HG03558 (cell line): ENCODE data around the gene ACOXL.
"Not testable (repeated sequence)": the region's sequence is repeated elsewhere in the genome, so short reads cannot be mapped to it uniquely, and the experiment has no call there.

Experiments used
- ATAC-seq: cut with Tn5 transposase; IDR thresholded peaks from one replicate; pipeline ENCODE4 v1.9.1; 2021; ENCODE audit warnings: moderate number of reproducible peaks; ENCODE audit not compliant: unreplicated experiment; ENCODE audit errors: extremely low read depth

Gene ACOXL

DNA sequence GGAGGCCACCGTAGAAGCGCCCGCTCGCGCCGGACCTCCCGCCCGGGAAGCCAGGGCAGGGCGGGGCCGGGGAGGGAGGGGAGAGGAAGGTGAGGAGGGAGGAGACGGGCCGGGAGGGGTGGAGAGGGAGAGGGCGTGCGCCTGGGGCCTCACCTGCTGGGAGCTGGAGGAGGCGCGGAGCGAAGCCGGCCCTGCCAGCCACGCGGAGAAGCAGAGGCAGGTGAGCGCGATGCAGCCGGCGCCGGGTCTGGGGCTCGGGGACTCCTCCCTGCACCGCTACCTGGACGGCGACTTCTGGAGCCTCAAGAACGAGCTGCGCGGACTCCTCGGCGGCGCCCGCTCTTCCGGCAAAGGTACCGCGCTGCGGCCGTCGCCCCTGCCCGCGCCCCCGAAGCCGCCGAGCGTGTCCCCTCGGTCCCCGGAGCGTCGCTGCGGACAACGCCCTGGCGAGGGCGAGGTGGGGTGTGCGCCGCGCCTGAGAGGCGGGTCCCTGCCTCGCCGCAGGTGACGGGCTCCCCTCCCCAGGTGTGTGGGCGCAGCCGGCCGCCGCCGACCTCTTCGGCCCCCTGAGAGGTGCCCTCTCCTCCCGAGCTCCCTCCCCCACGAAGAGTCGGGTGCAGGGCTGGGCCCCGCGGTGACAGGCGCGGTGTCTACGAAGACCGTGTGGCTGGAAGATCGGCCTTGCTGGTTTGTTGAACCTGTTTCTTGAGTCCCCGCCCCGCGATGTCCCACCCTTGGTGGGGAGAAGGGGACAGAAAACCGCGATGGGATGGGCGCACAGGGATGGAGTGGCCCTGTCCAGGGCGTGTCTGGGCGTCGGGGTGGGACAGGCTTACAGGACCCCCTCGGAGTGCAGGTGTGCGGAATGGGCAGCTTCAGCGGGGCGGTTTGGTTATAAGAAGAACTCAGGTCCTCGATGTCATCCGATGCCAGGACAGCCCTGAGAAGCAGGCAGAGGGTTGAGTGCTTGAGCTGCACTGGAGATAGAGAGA lies at the start of gene ACOXL:
Gene ACOXL (plus strand): TSS at position 152 of the 992 bp plus-strand sequence. CDS start 35,817 bp downstream, outside the sequence.
- no peak for ATAC-seq

DNA sequence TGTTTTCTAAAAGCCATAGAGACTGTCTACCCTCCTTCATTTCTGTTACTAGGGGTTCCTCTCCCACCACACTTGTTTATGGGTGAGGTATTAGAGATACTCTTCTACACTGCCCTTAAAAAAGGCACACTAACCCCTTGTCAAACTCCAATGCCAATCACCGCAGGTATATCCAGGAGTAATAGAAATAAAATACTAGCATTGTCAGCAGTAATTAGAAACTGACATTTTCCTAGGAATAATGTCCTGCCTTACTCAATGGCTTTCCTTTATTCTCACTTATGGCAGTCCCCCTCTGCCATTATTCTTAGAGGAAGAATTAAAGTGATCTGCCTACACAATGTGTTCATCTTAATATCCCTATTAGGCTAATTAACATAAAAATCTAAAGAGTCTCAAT lies 49.5 kb upstream of the ACOXL start:
- ATAC-seq = no peak

- ATAC-seq = not testable (repeated sequence)
These were observed 44.4 kb upstream of the ACOXL start for GRCh38 chr2:110687775-110688484.

GRCh38 chr2:110688594-110689091 lies 43.7 kb upstream of the ACOXL start:
- ATAC-seq = no peak

- ATAC-seq = no peak
These were observed 42.0 kb upstream of the ACOXL start for GRCh38 chr2:110690083-110690965.

DNA sequence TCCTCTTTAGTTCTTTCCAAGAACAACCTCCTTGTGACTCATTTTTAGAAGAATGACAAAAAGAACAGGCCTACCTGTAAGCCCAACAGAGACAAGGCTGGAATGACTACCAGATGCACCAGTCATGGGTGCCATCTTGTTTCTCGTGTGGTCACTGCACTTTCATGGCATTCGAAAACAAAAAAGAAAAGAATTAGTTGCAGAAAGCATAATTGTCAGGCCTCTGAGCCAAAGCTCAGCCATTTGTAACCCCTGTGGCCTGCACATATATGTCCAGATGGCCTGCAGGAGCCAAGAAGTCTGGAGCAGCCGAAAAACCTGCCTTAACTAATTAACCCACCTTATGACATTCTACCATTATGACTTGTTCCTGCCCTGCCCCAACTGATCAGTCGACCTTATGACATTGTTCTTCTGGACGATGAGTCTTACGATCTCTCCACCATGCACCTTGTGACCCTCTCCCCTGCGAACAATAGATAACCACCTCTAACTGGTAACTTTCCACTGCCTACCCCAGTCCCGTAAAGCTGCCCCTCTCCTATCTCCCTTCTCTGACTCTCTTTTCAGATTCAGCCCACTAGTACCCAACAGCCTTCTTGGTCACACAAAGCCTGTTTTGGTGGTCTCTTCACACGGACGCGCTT lies 40.6 kb upstream of the ACOXL start:
- ATAC-seq = no peak

DNA sequence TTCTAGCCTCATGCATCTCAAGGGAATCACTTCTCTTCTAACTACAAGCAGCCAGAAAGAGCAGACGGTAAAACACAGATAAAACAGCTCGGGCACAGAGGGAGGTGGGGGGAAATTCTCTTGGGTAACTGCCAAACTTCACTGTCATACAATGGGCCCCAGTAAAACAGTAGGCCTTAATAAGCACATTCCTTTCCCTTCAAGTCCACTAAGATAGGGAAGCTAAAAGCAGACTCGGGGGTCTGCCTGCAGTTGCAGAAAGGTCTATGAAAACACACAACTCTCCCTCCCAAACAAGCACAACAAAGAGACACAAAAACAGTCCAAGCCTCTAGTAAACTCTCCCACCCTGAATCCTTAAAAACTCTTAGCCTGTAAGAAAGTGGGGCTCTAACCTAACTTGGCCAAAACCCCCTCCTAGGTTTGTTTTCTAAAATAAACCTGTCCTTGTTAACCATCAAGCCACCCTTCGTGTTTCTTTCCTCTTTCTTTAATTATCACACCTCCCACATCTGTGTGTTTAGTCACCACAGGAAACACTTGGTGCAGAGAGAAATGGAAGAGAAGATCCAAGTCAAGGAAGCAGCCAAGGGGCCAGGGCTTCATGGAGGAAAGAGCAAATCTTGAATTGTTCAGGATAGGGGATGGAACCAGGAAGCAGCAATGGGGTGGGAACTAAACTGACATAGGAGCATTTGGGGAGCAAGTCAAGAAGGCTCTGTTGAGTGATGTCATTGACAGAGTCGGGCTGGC lies 37.1 kb upstream of the ACOXL start:
- not testable (repeated sequence) for ATAC-seq

GRCh38 chr2:110698253-110698652 lies 34.1 kb upstream of the ACOXL start:
- ATAC-seq = not testable (repeated sequence)

GRCh38 chr2:110702514-110703380 lies 29.6 kb upstream of the ACOXL start:
- no peak for ATAC-seq

- no peak for ATAC-seq
These were observed 24.9 kb upstream of the ACOXL start for GRCh38 chr2:110707386-110707965.

- no peak for ATAC-seq
These were observed 23.9 kb upstream of the ACOXL start for GRCh38 chr2:110708455-110708854.

GRCh38 chr2:110712737-110713136 lies 19.6 kb upstream of the ACOXL start:
- no peak for ATAC-seq

DNA sequence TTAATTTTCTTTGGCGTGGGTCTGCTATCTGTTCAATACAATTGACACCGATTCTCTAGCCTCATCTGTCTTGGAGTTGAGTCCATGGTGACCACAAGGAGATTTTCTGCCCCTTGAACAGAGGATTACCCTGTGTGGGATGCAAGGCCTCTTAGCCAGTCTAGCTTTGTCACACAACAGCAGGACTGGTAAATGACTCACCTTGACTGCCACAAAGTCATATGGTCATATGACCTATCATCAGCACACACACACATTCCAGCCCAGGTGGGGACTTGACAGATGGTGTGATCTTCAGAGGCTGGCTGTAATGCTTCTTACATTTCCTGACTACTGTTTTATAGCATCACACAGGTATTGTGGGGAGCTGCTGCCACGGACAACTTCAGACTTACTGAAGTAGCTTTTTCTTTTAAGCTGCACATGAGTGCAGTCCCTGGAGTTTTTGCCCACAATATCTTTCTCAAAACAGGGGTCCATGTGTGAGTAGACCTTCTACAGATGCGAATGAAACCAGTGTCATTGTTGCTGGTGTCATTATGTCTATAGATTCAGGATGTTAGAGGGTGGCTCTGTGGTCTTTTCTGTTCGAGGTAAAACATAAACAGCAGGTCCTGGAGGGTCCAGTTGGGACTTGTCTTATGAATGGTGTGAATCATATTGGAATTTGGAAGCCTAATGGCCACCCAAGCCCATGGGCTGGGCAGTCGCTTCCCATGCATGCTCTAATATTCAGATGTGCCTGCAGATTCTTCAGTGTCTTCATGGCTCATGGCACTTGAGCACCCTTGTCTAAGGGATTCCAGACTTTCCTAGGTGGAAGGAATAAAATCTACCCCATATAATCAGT lies 18.6 kb upstream of the ACOXL start:
- ATAC-seq = no peak

GRCh38 chr2:110714452-110715224 lies 17.7 kb upstream of the ACOXL start:
- no peak for ATAC-seq

DNA sequence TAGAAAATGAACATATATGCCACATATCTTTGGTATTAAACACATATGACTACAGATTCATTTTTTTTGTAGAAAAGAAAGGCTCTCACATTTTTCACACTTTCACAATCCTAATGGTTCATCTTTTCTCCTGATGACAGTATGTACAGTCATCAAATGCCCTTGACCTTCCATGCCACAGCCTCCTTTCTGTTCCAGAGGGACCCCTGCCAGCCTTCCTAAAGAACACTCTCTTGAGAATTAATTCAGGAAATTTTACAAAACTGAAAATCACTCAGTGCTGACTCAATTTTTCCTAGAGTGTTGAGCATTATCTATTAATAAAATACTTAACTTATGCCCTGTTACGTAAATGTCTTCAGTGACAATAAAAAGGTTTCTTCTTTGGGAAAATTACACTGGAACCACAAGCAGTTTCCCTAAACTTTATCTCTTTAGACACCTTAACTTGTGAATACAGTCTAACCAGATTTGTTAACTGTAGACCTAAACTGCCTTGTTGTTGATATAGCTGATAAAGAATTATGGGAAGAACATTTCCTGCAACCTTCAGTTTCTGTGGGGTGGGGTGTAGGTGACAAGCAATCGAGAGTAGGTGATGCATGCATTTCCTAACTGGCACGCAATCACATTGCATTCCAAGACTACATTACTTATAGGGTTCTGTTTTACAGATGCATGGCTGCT lies 15.3 kb upstream of the ACOXL start:
- ATAC-seq = no peak
